ENCODE data around the gene CCS. TPM values are rescaled to one million over a fixed set of nuclear protein-coding genes. Genes with fewer than 3 reads are reported as not detected.

CCS gene, protein sequence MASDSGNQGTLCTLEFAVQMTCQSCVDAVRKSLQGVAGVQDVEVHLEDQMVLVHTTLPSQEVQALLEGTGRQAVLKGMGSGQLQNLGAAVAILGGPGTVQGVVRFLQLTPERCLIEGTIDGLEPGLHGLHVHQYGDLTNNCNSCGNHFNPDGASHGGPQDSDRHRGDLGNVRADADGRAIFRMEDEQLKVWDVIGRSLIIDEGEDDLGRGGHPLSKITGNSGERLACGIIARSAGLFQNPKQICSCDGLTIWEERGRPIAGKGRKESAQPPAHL
- total RNA-seq: 72.0 and 81.9 TPM in 2 replicates

DNA sequence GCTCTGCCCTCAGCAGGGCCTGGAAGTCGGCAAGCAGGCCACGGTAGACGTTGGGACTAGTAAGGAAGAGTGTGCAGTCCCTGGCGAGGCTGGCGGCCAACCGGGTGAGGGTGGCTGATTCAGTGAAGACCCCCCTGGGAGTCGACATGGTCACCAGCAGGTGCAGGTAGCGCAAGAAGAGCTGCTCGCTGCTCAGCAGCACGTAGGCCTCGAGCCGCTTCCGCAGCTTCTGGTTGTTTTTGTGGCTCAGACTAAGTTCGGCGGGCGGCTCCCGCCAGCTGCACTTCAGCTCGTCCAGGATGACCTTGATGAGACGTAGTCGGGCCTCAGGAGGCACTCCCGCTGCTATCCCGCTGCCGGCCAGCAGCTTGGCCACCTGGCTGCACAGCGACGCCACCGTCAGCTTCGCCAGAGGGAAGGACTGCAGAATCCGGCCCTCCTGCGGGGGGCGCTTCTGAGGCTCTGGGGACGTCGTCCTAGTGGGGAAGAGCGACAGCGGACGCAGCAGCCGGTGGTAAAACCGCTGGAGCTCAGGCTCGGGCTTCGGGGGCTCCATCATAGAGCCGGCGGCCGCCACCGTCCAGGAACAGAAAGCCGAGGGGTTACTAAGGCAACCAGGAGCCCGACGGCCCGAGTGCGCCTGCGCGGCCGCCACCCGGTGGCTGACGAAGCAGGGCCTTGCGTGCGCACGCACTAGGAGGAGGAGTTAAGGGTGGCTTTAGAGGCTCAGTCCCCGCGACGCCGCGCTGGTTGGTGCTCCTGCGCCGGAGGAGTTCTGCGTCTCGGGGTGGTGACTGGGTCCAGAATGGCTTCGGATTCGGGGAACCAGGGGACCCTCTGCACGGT lies at the start of gene CCS, which contains the start of gene CCDC87:
TSS of gene CCS (plus strand) at position 729 of the 846 bp plus-strand sequence. CDS start at position 806, 77 bp downstream.
TSS of gene CCDC87 (minus strand) at position 607 of the 846 bp plus-strand sequence. CDS start at position 559, 48 bp downstream.

DNA sequence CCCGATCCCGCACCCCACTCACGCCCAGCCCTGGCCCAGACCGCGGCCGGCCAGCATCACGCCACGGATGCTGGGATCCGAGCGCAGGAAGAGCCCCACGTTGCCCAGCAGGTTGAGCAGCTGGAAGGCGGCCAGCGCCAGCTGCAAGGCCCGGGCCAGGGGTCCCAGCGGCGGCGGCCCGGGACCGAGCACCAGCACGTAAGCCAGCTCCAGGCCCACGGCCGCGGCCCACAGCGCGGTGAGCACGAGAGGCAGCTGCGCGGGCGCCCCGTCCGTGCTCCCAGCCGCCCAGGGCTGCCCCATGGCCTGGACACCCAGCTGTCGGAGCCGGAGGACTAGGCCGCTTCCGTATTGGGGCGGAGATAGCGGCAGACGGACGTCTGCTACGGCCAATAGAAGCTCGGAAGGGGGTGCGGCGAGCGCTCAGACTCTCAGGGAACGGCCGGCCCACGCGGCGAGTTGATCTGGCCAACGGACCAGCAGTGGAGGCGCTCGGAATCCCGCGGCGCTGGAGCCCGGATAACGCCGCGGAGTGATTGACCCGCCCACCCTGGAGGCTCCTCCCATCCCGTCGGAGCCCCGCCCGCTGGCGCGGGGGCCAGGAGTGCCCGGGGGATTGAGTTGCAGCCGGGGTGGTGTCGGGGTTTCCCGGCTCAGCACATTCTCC lies 47.2 kb upstream of the CCS start, which contains the start of gene ZDHHC24:
TSS of gene ZDHHC24 (minus strand) at position 348 of the 667 bp plus-strand sequence. CDS start at position 303, 45 bp downstream.

DNA sequence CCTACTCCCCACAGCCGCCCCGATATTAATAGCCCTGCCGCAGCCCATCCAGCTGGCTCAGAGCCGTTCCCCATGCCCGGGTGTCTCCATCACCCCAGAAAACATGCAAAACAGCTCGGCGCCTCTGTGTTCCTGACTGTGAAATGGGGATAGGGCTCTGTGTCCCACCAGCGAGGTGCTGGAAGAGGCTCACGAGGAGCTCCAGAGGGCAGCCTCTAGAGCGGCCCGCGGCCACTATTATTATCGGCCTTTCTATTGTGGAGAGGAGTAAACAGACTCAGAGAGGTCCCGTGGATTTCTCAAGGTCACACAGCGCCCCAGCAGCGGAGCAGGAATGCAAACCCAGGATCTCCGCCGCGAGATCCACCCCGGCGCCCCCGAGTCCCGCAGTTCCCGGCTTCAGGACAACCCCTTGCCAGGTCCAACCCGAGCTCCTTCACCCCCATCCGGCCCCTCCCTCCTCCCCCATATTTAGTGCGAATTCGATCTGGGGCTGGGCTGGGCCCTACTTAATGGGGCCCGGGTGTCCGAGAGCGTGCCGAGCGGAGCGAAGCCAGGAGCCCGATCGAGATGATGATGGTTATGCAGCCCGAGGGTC lies 46.5 kb upstream of the CCS start, which contains the start of gene ACTN3:
TSS of gene ACTN3 (plus strand) at position 536 of the 598 bp plus-strand sequence. CDS start at position 571, 35 bp downstream.

DNA sequence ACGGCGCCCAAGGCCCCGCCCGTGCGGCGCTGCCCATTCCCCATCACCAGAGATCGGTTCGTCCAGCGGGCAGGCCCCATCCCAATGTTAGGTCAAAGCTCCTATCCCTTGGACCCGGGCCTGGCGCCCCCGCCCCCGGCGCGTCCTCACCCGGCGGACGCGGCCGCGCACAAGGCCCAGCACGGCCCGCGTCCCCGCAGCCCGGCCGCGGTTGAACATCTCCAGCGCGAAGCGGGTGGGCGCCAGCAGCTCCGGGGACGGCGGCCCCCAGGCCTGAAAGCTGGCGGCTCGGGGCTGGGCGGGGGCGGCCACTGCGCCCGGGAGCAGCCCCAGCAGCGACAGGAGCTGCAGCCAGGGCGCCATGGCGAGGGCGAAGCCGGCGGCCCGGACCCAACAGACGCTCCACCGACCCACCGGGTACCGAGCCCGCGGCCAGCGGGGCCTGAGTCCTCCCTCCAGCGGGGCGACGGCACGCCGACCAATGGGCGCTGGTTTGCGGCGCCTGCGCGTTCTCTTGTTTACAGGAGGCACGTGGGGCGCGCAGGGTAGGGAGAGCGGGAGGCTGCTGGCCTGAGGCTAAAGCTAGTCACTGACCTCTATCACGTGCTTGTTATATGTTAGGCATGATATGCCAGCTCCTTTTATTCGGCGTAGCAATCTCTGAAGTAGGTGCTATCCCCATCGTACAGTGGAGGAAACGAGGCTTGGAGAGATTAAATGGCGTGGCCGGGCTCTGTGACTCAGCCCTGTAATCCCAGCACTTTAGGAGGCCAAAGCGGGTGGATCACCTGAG lies 24.7 kb upstream of the CCS start, which contains the start of gene CTSF:
TSS of gene CTSF (minus strand) at position 483 of the 793 bp plus-strand sequence. CDS start at position 363, 120 bp downstream.

DNA sequence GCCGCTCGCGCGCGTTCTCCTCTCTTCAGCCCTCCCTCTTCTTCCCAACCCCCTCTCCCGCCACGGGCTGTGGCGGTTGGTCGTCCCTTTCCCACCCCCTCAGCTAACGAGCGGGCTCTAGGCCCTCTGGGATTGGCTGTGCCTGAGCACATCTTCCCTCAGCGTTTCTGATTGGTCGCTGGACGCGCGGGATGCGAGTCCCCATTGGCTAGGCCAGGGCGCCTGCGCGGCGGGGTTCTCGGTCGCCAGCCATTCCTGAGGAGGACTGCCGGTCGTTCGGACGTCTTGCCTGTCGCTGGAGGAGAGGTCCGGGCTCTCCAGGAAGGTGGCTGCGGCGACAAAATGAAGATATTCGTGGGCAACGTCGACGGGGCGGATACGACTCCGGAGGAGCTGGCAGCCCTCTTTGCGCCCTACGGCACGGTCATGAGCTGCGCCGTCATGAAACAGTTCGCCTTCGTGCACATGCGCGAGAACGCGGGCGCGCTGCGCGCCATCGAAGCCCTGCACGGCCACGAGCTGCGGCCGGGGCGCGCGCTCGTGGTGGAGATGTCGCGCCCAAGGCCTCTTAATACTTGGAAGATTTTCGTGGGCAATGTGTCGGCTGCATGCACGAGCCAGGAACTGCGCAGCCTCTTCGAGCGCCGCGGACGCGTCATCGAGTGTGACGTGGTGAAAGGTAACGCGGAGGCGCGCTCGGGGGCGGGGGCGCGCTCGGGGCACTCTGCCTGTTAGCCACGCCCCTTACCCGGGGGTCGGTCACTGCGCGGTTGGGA lies 23.6 kb downstream of the CCS start, which contains the start of gene RBM14:
TSS of gene RBM14 (plus strand) at position 252 of the 776 bp plus-strand sequence. CDS start at position 343, 91 bp downstream.

DNA sequence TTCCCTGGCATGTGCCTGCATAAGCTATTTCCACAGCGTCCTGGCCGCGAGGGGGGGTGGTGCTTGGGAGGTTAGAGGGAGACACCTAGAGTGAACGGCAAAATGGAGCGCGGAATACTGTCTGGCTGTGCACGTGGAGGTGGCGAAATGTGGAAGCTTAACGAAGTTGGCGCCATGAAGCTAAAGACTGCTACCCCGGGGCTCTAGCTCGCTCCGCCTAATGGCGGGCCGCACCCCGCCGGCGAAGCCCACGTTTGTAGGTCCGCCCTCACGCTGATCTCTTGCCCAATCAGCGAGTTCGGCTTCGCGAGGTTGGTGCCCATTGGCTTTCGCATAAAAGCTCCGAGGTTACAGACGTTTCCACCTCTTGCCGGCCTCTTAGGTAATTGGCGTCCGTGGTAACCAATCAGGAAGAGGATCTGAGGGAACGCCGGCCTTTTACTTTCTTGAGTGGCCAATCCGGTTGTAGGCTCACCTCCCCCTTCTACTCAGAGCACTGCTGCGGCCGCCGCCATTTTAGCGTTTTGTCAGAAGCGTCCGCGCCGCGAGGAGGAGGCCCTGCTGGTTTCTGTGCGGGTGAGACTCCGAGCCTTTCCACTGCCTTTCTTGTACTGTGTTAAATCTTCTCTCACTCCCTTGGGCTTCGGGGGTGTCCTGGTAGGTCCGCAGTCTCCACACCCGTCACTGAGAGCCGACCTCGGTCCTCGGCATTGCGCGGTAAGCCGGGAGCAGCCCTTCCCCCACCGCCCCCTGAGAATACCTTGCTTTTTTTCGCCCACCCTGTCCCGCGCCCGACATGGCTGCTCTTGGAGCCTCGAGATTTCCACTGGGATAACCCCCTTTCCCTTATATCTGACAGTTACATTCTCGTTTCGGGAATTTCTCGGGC lies 45.4 kb downstream of the CCS start, which contains the start of gene RBM4:
TSS of gene RBM4 (plus strand) at position 527 of the 889 bp plus-strand sequence. CDS start 1,009 bp downstream, outside the sequence.

Other genes starting within 250 kb of the CCS start
- 44.8 and 49.3 TPM in 2 replicates for gene BRMS1, start 248.1 kb upstream of the CCS start, total RNA-seq
- 24.6 and 41.6 TPM in 2 replicates for gene B4GAT1, start 245.6 kb upstream of the CCS start, total RNA-seq
- gene SLC29A2, start 221.4 kb upstream of the CCS start, total RNA-seq: 0.17 and 0.47 TPM in 2 replicates
- gene NPAS4, start 172.2 kb upstream of the CCS start, total RNA-seq: not detected in 2 replicates
- gene MRPL11, start 154.3 kb upstream of the CCS start, total RNA-seq: 27.6 and 34.5 TPM in 2 replicates
- 13.6 and 18.8 TPM in 2 replicates for gene PELI3, start 126.3 kb upstream of the CCS start, total RNA-seq
- 31.9 and 42.6 TPM in 2 replicates for gene DPP3, start 112.8 kb upstream of the CCS start, total RNA-seq
- 21.9 and 36.9 TPM in 2 replicates for gene BBS1, start 82.5 kb upstream of the CCS start, total RNA-seq
- gene ZDHHC24, start 47.1 kb upstream of the CCS start, total RNA-seq: 8.0 and 10.1 TPM in 2 replicates
- 0.17 and 0.32 TPM in 2 replicates for gene ACTN3, start 46.3 kb upstream of the CCS start, total RNA-seq
- gene CTSF, start 24.6 kb upstream of the CCS start, total RNA-seq: 28.1 and 42.4 TPM in 2 replicates
- gene CCDC87, start 122 bp upstream of the CCS start, total RNA-seq: 0.26 and 0.32 TPM in 2 replicates
- 16.2 and 17.3 TPM in 2 replicates for gene RBM14, start 23.4 kb downstream of the CCS start, total RNA-seq
- gene RBM4, start 45.5 kb downstream of the CCS start, total RNA-seq: 118 and 174 TPM in 2 replicates
- gene RBM4B, start 84.7 kb downstream of the CCS start, total RNA-seq: 29.3 and 60.4 TPM in 2 replicates
- gene SPTBN2, start 136.0 kb downstream of the CCS start, total RNA-seq: 0.47 and 2.3 TPM in 2 replicates